Fibroblast of skin of abdomen (primary cell): ENCODE results near the gene CALU. TPM values are rescaled to one million over a fixed set of nuclear protein-coding genes. Genes with fewer than 3 reads are reported as not detected.
A peak's percentile ranks its signal among the peaks of the same experiment; 100 is the strongest.

ENCODE experiments used
- DNase-seq: peaks from one replicate; pipeline ENCODE4 v3.0.0-alpha.2; 2013
- polyA plus RNA-seq, 2 experiments: library from polyadenylated mRNA; unstranded; fragments of 120-200 nt; gene quantifications; one replicate each; pipeline ENCODE4 v1.2.1, GENCODE V29; 2013; ENCODE audit not compliant: insufficient read length in 2 of 2

Gene CALU
- 653 TPM for polyA plus RNA-seq (2013, experiment 1 of 2; ENCODE audit: insufficient read length)
- polyA plus RNA-seq (2013, experiment 2 of 2; ENCODE audit: insufficient read length), result 623 TPM

- peak; percentile 98 for DNase-seq
Measured at GRCh38 chr7:128739048-128739962, at the start of gene CALU. Gene CALU, plus strand, starts transcription at chr7:128739359. Its CDS starts 9,225 bp downstream, at chr7:128748584.

- DNase-seq, result no peak
Measured at GRCh38 chr7:128691227-128691626, 47.9 kb upstream of the CALU start.

DNA sequence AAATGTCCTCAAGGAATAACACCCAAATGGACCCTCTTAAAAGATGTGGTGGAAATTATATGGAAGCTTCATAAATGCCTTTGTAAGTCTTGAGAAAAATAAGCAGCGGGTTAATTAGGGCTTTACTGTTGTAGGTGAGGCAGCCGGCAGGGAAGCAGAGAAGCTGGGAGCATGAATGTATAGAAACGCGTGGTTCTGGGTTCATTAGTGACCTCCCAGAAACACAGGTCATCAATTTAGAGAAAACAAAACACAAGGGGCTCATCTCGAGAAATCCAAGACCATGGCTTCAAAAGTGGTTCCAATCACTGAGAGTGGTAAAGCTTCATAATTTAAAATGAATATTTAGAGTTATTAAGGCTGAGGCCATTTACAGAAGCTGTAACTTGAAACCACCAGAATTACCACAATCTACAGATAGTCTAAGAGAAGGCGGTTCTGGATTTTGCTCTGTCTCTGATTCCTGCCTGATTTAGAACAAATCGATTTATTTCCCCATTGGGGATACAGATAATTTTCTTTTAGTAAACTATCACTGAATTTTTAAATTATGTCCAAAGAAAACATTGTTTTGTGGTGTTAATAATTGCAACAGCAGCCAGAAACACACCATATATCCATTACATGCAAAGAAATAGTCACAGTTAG lies 46.4 kb upstream of the CALU start:
- no peak for DNase-seq

DNA sequence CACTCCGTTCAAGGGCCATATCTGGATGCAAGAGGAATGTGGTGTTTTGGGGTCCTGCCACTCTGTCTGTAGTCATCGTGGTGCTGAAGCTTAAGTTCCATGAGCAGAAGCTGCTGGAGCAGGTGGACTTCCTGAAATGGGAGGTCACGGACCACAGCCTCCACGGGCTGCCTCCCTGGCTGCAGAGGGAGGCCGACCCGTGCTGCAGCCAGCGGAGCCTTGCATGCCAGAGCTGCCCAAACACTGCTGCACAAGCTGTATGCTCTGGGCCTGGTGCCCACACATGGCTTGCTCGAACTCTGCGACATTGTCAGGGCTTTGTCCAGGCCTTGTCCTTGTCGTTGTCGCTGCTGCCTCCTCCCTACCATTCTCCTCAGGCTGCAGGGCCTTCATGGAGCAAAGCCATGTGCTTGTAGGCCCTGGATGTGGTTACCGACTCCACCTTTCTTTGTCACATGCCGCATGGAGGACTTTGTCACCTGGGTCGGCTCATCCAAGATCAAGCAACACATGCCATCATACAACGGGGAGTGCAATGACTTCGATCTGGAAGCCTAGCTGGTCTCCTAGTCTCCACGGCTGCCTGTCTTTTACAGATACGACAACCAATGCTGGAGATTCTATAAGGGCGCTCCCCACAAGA lies 45.7 kb upstream of the CALU start:
- no peak for DNase-seq

DNA sequence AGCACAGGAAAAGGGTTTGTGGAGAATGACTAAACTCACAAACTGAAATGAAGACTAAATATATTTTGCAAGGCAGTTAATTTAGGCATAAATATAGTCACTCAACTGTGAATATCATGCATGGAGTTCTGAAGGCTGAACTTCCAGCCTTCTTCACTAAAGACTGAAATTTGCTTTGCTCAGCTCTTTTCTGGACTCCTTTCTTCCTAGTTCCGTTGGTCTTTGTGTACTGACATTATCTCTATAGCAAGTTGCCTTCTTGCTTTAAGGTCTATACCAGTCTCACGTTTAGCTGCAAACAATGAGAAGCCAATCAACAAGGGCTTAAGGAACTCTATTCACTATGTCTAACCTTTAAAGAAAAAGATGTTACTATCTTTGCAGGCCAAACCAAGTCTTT lies 44.4 kb upstream of the CALU start:
- no peak for DNase-seq

DNA sequence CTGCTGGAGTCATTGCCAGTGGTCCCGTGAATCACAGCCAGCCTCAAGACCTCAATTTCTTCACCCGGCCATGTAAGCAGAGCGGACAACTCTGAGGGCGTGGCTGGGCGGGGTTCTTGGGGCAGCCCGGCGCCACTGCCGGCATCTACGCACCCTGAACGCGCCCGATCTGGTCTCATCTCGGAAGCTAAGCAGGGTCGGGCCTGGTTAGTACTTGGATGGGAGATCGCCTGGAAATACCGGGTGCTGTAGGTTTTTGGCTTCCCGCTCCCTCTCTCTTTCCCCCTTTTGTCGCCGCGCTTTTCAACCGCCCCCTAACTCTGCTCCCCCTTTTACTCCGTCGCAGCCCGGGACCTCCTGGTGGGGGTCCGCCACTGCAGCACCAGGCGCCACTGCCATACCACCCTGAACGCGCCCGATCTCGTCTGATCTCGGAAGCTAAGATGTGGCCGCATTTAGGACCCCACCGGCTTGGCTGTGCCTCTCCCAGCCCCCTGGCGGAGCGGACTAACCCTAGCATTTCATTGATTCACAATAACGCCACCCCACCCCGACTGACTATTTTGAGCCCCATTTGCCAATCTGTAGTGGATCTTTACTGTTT lies 41.8 kb upstream of the CALU start:
- DNase-seq, result peak; percentile 67

DNA sequence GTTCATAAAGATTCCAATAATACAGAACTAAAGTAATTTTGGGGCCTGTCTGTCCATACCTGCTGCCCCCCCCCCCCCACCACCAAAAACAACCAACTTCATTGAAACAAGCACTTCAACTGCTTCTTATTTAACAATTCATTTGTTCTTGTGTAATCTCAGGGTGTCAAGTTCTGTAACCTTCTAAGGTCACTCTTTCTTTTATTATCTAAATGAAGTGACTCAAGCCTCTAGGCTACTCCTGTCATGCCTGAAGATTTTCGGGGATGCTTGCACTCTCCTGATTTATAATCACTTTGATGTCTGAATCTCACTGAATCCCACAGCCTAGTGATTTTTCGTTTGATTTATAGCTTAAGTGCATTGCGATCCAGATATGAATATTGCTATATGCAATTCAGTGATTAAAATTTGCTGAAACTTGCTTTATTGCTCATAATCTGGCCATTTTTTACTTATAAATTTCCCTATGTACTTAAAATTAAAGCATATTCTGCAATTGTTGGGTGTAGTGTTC lies 39.9 kb upstream of the CALU start:
- no peak for DNase-seq

DNA sequence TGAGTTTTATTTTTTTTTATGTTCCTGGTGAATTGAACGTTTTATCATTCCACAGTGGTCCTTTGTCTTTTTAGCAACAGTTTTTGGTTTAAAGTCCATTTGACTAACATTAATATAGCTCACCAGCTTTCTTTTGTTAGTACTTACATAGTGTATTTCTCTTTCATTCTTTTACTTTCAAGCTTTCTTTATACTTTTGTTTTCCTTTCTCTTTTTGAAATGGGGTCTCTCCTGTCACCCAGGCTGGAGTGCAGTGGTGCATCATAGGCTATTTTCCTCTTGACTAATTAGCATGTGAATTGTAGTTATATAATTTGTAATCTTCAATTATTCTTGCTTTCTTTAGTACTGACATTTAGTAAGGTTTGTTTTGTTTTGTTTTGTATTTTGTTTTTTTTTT lies 39.3 kb upstream of the CALU start:
- no peak for DNase-seq

DNA sequence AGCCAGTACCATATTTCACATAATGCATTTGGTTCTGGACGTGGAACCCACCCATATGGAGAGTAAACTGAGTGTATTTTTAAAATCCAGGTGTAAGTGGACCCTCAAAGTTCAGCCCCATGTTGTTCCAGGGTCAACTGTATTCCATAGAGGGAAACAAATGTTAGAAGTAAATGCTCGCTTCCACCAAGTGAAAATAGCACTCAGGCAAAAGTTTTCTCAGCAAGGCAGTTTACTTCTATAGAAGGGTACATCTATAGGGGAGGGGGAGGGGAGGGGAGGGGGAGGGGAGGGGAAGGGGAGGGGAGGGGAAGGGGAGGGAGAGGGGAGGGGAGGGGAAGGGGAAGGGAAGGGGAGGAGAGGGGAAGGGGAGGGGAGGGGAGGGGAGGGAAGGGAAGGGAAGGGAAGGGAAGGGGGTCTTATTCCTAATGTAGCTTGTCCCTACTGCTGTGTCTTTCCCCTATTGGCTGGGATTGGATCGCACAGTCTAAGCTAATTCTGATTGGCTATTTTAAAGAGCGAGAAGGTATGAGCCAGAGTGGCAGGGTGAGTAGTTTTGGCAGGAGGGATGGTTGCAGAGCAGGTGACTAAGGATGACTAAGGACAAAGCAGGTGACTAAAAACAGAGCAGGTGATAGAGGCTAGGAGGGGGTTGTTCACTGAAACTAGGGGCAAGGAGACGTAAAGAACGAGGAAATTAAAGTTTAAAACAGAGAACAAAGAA lies 37.9 kb upstream of the CALU start:
- no peak for DNase-seq

DNA sequence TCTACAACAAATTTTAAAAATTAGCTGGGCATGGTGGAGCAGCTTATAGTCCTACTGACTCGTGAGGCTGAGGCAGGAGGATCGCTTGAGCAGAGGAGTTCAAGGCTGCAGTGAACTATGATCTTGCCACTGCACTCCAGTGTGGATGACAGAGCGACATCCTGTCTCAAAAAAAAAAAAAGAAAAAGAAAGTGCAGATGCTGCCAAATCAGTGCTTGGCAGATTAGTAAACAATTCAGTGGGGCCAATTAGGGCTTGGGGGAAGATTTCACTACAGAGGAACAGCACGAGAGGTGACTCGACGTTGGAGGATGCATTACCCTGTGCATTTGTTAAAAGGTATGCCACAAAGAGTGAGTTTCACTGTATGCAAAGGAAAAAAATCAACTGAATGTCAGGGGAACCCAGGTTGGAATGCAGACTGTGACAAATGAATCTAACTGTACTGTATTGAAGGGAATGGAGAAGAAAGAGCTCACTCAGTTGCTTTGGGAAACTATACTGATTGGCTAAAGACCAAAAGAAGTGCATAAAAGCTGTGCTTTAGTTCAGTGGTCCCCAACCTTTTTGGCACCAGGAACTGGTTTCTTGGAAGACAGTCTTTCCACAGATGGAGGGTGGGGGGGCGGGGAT lies 35.4 kb upstream of the CALU start:
- peak; percentile 70 for DNase-seq

DNA sequence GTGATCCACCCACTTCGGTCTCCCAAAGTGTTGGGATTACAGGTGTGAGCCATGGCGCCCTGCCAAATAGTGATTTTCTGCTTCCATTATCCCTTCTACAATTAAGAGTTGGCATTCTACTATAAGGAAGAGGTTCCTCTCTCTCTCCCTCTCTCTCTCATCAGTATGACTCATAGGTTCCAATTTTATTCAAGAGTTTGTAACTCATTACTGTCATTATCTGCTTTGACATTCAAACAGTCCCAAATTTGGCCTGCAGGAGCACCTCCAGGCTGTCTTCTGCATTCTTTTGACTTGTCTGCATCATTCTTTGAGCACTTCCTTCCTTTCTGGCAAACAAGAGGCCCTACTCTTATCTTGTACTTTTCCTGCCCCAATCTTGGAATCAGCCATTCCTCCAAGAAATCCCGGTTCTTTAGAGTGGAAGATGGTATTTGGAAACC lies 33.2 kb upstream of the CALU start:
- DNase-seq, result peak; percentile 51

GRCh38 chr7:128707752-128708151 lies 31.4 kb upstream of the CALU start:
- no peak for DNase-seq

GRCh38 chr7:128708235-128708634 lies 30.9 kb upstream of the CALU start:
- DNase-seq, result no peak

DNA sequence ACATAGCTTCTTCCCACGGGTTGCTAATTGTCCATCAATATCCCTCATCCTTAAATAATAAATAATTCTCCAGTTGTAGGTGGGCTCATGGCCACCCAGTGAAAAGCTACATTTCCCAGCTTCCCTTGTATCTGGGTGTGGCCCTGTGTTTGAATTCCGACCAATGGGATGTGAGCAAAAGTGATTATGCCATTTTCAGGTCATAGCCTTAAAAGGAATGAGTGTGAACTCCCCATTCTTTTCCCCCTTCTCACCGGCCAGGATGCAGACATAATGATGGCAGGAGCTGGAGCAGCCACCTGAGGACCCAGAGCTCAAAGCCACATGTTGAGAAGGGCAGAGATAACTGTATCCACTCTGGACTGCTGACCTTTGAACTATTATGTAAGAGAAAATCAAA lies 30.3 kb upstream of the CALU start:
- no peak for DNase-seq

DNA sequence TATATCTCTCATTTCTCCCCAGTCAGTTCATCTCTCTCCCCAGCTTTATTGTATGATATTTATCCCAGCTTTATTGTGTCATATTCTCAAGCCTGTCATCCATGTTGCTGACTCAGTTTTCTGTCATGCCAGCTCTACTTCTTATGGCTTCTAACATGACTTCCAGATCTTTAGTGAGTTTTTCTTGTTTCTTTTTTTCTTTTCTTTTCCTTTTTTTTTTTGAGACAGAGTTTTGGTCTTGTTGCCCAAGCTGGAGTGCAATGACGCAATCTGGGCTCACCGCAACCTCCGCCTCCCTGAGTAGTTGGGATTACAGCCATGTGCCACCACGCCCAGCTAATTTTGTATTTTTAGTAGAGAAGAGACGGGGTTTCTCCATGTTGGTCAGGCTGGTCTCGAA lies 28.7 kb upstream of the CALU start:
- DNase-seq, result no peak

DNA sequence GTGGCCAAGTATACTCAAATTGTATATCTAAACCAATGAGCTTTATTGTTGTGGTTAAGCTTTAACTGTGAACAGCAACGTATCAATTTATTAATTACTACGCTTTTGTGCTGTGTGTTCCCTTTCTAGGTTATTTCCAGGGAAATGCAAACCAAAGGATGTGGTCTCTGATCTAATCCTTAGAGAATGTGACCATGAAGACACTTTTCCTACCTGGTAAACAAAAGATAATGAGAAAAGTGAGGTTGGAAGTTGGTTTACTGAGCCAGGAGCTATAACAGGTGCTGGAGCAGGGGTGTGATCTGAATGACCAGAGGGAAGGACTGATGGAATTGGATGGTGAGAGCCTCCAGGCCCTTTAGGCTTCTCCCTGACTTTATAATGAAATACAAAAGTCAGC lies 25.4 kb upstream of the CALU start:
- DNase-seq, result no peak

GRCh38 chr7:128714701-128715495 lies 24.3 kb upstream of the CALU start:
- DNase-seq, result no peak

GRCh38 chr7:128718967-128719642 lies 20.1 kb upstream of the CALU start:
- no peak for DNase-seq

DNA sequence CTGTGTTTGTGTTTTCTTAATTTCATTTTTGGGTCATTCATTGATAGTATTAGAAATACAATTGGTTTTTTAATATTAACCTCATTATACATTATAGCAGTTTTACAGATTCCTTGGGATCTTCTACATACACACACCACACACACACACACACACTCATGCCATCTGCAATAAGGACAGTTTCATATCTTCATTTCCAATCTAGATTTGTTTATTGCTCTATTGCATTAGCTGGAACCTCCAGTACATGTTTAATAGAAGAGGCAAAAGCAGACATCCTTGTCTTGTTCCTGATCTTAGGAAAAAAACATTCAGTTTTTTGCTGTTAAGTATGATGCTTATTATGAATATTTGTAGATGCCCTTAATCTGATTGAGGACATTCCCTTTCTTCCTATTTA lies 17.8 kb upstream of the CALU start:
- DNase-seq, result no peak

DNA sequence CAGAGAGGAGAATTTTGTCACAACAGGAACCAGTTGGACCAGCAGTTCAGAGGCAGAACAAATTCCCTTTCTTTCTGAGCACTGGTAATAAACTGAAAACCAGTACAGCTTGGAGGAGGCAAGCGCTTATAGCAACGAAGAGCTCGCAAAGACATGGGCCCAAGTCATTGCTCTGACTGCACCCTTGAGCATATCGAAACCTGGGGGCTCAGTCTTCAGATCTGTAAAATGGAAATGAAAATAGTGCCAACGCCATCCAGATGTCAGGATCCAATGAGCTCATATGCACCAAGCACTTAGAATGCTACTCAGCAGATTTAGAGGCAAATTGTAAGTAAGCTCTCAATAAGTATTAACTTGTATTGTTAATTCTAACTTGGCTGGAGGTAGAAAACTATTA lies 14.4 kb upstream of the CALU start:
- DNase-seq, result no peak
